Ecto neural progenitor cell (in vitro differentiated cells): ENCODE measurements around the gene ARID5B.

Experiments
- DNase-seq: peaks from one replicate; pipeline ENCODE4 v3.0.0-alpha.2; 2018; ENCODE audit warnings: low spot score

The ARID5B gene

DNA sequence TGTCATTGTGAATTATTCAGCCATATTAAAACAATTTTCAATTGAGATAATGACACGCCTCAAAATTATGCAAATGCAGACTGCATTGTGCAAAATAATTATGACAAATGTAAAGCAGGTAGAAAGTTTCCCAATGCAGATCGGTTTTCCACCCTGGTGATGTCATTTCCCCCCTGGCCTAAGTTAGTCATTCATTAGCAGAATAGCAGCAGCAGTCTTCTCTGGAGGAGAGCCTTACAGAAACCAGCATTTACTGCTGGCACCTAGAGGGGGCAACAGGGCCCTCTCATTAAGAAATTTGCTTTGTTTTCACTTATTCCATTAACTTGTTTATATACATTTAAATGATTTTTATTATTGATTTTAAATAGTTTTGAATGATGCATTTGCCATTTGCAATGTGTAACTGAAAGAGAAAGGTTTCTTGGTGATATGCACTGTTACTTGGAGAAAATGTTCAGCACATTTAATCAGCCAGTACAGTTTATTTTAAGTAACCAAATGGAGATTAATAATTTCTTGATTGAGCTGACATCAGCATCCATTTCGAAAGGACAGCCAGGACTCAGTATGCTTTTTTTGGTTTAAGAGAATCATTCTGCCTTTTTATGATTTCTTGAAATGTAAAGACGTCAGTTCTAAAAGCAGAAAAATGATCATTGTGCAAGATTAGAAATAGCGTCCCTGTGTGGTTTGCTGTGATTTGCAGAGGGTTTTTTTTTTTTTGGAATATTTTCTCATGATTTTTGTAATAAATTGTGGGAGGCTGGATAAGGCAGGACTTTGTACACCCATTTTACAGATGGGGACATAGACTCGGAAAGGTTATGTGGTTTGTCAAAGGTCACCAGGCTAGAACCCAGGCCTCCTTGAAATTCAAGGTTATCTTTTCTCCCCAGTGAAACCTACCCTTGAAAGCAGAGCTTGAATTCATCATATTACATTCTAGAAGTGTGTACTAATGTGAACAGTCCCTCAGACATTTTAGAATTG lies 3.5 kb downstream of the ARID5B start:
- no peak for DNase-seq

GRCh38 chr10:61905837-61906561 lies 4.5 kb downstream of the ARID5B start:
- no peak for DNase-seq

- DNase-seq: no peak
Observed at GRCh38 chr10:61906562-61906901, 5.0 kb downstream of the ARID5B start.

DNA sequence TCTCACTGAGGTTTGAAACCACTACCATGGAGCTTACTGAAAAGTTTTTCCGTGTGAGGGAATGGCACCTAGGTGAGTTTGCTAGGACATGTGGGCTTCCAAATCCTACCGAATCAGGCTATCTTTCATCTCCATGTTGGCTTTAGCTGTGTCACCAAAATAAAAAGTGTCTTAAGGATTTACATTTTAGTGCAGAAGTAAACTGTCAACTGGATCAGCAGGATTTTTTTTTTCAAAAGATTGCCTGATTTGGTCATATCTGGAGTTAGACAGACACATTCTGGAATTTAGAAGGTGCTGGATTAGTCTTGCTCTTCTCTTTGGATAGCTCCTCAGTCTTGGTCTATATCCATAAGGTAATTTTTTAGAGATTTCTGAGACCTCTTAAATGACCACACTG lies 5.5 kb downstream of the ARID5B start:
- no peak for DNase-seq

GRCh38 chr10:61907587-61907986 lies 6.1 kb downstream of the ARID5B start:
- no peak for DNase-seq

DNA sequence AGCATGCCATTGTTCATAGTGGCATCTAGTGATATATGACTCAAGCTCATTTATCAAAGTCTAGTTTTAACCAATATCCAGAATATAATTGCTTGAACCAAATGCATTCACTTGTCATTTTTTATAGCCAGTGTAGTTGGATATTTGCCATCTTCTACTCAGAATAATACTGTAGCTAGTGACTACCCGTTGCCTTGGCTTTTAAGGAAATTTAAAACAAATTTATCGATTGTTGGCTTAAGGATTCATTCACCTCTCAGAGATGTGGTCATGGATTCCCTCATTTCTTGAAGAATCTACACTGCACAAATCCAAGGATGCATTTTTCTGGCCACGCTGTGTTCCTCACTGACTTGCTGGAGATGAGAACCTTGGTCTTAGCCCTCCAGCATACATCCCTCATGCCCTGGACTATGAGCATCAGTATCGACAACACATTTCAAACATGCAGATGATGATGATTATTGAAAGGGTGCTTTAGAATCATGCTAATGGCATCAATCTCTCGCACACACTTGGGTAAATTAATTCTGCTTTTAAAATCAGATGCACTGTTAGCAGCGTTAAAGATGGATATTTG lies 8.8 kb downstream of the ARID5B start:
- DNase-seq: no peak

- DNase-seq: no peak
Observed at GRCh38 chr10:61910894-61911293, 9.4 kb downstream of the ARID5B start.

GRCh38 chr10:61911425-61911824 lies 9.9 kb downstream of the ARID5B start:
- DNase-seq: no peak

GRCh38 chr10:61912981-61913380 lies 11.5 kb downstream of the ARID5B start:
- no peak for DNase-seq

- no peak for DNase-seq
Observed at GRCh38 chr10:61918140-61918539, 16.6 kb downstream of the ARID5B start.

GRCh38 chr10:61918989-61919388 lies 17.5 kb downstream of the ARID5B start:
- DNase-seq: no peak

GRCh38 chr10:61919646-61920215 lies 18.2 kb downstream of the ARID5B start:
- no peak for DNase-seq

DNA sequence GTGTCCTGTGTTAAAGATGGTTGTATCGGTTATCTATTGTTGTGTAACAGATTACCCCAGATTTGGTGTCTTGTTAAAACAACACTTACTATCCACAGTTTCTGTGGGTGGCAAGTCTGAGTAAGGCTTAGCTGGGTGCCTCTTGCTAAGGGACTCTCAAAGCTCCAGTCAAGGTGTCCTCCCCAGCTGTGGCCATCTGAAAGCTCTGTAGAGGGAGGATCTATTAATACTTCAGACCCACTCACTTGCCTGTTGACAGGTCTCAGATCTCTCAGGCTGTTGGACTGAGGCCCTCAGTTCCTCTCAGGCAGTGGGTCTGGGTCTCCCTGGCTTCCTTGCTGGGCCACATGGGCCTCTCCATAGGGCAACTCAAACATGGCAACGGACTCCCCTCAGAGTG lies 19.6 kb downstream of the ARID5B start:
- no peak for DNase-seq

DNA sequence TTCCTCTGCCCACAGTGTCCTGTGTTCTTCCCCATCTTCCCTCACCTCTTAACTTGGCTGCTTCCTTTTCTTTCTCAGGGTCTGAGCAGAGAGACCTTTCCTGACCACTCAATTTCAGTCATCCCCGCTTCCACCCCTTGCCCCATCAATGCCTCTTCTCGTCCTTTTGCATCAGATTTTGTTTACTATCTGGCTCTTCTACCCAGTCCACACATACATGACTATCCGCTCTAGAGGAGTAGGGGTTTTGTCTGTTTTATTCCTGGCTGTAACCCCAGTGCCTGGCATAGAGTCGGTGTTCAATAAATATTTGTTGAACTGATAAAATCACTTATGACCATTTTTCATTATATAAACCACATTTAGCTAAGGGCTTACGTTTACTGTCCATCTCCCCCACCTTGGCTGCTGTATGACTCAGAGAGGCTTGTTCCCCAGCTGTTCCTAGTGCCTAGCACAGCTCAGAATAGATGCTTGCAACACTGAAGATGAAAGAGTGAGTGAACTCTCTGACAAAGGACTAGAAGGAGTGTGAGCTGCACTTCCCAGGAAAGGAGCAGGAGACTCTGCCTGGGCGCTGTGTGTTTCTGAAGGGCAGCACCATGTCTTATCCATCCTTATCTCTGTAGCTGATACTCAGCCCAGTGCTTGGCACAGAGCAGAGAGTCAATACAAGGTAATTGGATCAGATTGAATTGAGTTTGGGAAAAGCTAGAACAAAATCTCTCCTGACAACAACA lies 21.9 kb downstream of the ARID5B start:
- no peak for DNase-seq

- no peak for DNase-seq
Observed at GRCh38 chr10:61923950-61924274, 22.4 kb downstream of the ARID5B start.

GRCh38 chr10:61929555-61929954 lies 28.1 kb downstream of the ARID5B start:
- DNase-seq: no peak

- DNase-seq: no peak
Observed at GRCh38 chr10:61931620-61932332, 30.3 kb downstream of the ARID5B start.

GRCh38 chr10:61933859-61934555 lies 32.5 kb downstream of the ARID5B start:
- no peak for DNase-seq

GRCh38 chr10:61935077-61935476 lies 33.6 kb downstream of the ARID5B start:
- DNase-seq: no peak

- DNase-seq: no peak
Observed at GRCh38 chr10:61936770-61937169, 35.3 kb downstream of the ARID5B start.
